ENCODE results near the gene DGKI.

Gene DGKI

GRCh38 chr7:137531671-137532070 lies 315.1 kb downstream of the DGKI start:
- TF ChIP-seq CTCF (IDR thresholded peaks at IDR 0.05): no peak

GRCh38 chr7:137527634-137528033 lies 319.1 kb downstream of the DGKI start:
- TF ChIP-seq CTCF (IDR thresholded peaks at IDR 0.05): no peak

GRCh38 chr7:137523171-137523570 lies 323.6 kb downstream of the DGKI start:
- TF ChIP-seq CTCF (IDR thresholded peaks at IDR 0.05): no peak

GRCh38 chr7:137521451-137521850 lies 325.3 kb downstream of the DGKI start:
- TF ChIP-seq CTCF (IDR thresholded peaks at IDR 0.05): no peak

- TF ChIP-seq CTCF (IDR thresholded peaks at IDR 0.05): no peak
Observed at GRCh38 chr7:137519947-137520346, 326.8 kb downstream of the DGKI start.

- TF ChIP-seq CTCF (IDR thresholded peaks at IDR 0.05): no peak
Observed at GRCh38 chr7:137519181-137519691, 327.5 kb downstream of the DGKI start.

- no peak for TF ChIP-seq CTCF (IDR thresholded peaks at IDR 0.05)
Observed at GRCh38 chr7:137513091-137513490, 333.7 kb downstream of the DGKI start.

- TF ChIP-seq CTCF (IDR thresholded peaks at IDR 0.05): no peak
Observed at GRCh38 chr7:137507096-137507495, 339.7 kb downstream of the DGKI start.

All from LNCAP (cell line).